ENCODE results near the gene GATD1. TPM values are rescaled to one million over a fixed set of nuclear protein-coding genes. Genes with fewer than 3 reads are reported as not detected.

Gene GATD1
- total and polyA plus RNA-seq, 9 of the 15 experiments (the other 6 are each of a cell fraction or from before 2014, with no cell fraction given) = 2.8 to 144 (median 36.9) TPM

DNA sequence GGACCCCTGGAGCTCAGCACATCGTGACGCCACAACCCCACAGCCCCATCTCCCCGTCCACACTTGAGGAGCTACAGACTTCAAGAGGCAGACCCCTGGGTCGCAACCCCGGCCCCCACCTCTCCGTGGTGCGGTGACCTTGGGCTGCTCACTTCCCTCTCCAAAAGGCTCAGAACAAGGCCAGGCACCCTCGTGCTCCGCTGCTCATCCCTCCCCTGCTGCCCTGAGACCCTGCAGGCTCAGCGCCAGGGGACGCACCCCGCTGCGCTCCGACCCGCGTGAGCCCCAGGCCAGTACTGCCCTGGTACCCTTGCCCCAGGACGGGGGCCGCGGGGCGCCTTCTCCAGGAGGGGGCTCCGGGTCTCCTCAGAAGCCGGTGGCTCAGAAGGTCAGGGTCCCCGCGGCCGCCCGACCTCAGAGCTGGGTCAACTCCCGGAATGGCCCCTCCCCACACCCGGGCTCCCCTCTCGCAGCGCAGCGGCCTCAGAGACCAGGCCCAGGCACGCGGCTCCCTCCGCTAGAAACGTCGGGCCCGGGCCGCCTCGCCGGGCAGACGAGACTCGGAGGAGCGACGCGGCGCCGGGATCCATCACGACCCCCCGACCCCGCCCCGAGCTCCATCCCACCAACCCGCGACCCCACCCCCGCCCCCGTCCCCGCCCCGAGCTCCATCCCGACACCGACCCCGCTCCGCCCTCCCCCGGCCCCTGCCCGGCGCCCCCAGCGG is 563 bp downstream of the GATD1 start (continued):
- TF ChIP-seq PATZ1 (CRISPR knock-in tag; IDR thresholded peaks at IDR 0.05; ENCODE audit: borderline replicate concordance) = no peak

- FAIRE-seq = no peak
- POLR2A ChIA-PET = interaction anchor here (0.6 to 1.7 kb wide), 6 partner anchors 9 to 20 kb away, joined by 3 to 9 read pairs (median 4); no protein-coding TSS in a partner anchor
These were observed 1.1 kb downstream of the GATD1 start for GRCh38 chr11:776263-776560.

More at GRCh38 chr11:776263-776560, 1.1 kb downstream of the GATD1 start:
- H2AFZ ChIP-seq (ENCODE audit: low read depth, low read length) = no peak overlapping the region
- intact Hi-C loops (cut with micrococcal nuclease) (no loop called here), in situ Hi-C loops (cut with MboI) (no loop called here)
- peaks cover 76% of the 10 kb centered on the region for H3K79me2 ChIP-seq (ENCODE audit: control insufficient read depth, insufficient read depth, low read length)
- H3K9ac ChIP-seq (ENCODE audit: insufficient read depth in 1 of 2, low read depth in 2 of 2, low read length in 2 of 2) = peak overlapping the region; percentile 77 to 98
- H3K9me1 ChIP-seq (ENCODE audit: control insufficient read depth, insufficient read depth, low read length) = peaks cover 6% of the 10 kb centered on the region
- peak overlapping the region; percentile 84 for H3K4me2 ChIP-seq (ENCODE audit: insufficient read depth, low read length)
- H3K9me3 ChIP-seq (replicated peaks; ENCODE audit: control insufficient read depth, insufficient read depth, low read depth, low read length) = no peaks in the 10 kb centered on the region; the same call in 1 of the 2 replicates
- H3K27me3 ChIP-seq (ENCODE audit: control insufficient read depth in 2 of 2, insufficient read depth in 2 of 2, low read length in 2 of 2) = no peaks in the 10 kb centered on the region
- H3K4me1 ChIP-seq (replicated peaks in 1 of 2; ENCODE audit: control insufficient read depth in 2 of 2, insufficient read depth in 2 of 2, low read length in 2 of 2) = peaks cover 16 to 91% of the 10 kb centered on the region in 2 experiments
- peaks cover 28% of the 10 kb centered on the region for H4K20me1 ChIP-seq (replicated peaks; ENCODE audit: control insufficient read depth, insufficient read depth, low read length)
- CTCF ChIA-PET (ENCODE audit: low intra/inter-chr PET ratio) = interaction anchor here (0.5 kb wide), 1 partner anchor 22 kb away, joined by 3 read pairs; the partner anchor contains the start of gene SLC25A22
- WGBS (ENCODE audit: insufficient coverage, low coverage, missing lambda C conversion rate) = 5% methylated on average over 10 of the region's 11 CpGs
- BruUV-seq (replicated peaks) = no TSS peak
- H3K27ac ChIP-seq (ENCODE audit: extremely low read depth, low read depth, low read length) = peak overlapping the region; percentile 76
- DNase-seq (ENCODE audit: extremely low read depth in 1 of 4, low spot score in 3 of 4) (peak in 1 of 4 experiments; percentile 47), ATAC-seq (peak; percentile 11)
- TF ChIP-seq, protein P1, sequence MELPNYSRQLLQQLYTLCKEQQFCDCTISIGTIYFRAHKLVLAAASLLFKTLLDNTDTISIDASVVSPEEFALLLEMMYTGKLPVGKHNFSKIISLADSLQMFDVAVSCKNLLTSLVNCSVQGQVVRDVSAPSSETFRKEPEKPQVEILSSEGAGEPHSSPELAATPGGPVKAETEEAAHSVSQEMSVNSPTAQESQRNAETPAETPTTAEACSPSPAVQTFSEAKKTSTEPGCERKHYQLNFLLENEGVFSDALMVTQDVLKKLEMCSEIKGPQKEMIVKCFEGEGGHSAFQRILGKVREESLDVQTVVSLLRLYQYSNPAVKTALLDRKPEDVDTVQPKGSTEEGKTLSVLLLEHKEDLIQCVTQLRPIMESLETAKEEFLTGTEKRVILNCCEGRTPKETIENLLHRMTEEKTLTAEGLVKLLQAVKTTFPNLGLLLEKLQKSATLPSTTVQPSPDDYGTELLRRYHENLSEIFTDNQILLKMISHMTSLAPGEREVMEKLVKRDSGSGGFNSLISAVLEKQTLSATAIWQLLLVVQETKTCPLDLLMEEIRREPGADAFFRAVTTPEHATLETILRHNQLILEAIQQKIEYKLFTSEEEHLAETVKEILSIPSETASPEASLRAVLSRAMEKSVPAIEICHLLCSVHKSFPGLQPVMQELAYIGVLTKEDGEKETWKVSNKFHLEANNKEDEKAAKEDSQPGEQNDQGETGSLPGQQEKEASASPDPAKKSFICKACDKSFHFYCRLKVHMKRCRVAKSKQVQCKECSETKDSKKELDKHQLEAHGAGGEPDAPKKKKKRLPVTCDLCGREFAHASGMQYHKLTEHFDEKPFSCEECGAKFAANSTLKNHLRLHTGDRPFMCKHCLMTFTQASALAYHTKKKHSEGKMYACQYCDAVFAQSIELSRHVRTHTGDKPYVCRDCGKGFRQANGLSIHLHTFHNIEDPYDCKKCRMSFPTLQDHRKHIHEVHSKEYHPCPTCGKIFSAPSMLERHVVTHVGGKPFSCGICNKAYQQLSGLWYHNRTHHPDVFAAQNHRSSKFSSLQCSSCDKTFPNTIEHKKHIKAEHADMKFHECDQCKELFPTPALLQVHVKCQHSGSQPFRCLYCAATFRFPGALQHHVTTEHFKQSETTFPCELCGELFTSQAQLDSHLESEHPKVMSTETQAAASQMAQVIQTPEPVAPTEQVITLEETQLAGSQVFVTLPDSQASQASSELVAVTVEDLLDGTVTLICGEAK (IDR thresholded peaks at IDR 0.05) = 0 out of 2 replicates have a peak, but pooled peaks have one; percentile 39
- TF ChIP-seq, protein P1 (CRISPR knock-in tag; IDR thresholded peaks at IDR 0.05) = no peak
- TF ChIP-seq KLF16 (IDR thresholded peaks at IDR 0.05) = no peak
- 0 out of 2 replicates have a peak, but pooled peaks have one; percentile 10 for TF ChIP-seq PHB2 (IDR thresholded peaks at IDR 0.05; ENCODE audit: low read depth)
- TF ChIP-seq POLR2A (conservative IDR thresholded peaks at IDR 0.05) = 0 out of 2 replicates have a peak, but pooled peaks have one; percentile 28
- peaks cover 59% of the 10 kb centered on the region for H3K36me3 ChIP-seq (ENCODE audit: control insufficient read depth, insufficient read depth, low read length)
- H3K4me3 ChIP-seq = peak overlapping the region; percentile 81

Measured in K562 (cell line).